Adrenal gland (tissue), 5 donors: Measurements from ENCODE around the gene RXFP4.

Experiments used
- POLR2A ChIP-seq, 2 donors: fragments of 450-650 bp; IDR thresholded peaks; one replicate each; pipeline ENCODE4 v1.6.1; 2017; ENCODE audit warnings: antibody characterized with exemption in 2 of 2, mild to moderate bottlenecking in 2 of 2, moderate library complexity in 1 of 2
- TF ChIP-seq, protein P1 (sequence below), 6 experiments: fragments of 450-650 bp in 4 of 6; fragments of 200-600 bp in 2 of 6; sonication (generic) in 1 of 6; IDR thresholded peaks; 1 replicate in 5 of 6; 2 replicates in 1 of 6; pipeline versions ENCODE4 v1.5.1 to v1.8.0; 2016 to 2021; ENCODE audit warnings: antibody characterized with exemption in 6 of 6, mild to moderate bottlenecking in 2 of 6, moderate library complexity in 1 of 6
- donor health status: DM: no; HTN: no; CAD: no.

DNA sequence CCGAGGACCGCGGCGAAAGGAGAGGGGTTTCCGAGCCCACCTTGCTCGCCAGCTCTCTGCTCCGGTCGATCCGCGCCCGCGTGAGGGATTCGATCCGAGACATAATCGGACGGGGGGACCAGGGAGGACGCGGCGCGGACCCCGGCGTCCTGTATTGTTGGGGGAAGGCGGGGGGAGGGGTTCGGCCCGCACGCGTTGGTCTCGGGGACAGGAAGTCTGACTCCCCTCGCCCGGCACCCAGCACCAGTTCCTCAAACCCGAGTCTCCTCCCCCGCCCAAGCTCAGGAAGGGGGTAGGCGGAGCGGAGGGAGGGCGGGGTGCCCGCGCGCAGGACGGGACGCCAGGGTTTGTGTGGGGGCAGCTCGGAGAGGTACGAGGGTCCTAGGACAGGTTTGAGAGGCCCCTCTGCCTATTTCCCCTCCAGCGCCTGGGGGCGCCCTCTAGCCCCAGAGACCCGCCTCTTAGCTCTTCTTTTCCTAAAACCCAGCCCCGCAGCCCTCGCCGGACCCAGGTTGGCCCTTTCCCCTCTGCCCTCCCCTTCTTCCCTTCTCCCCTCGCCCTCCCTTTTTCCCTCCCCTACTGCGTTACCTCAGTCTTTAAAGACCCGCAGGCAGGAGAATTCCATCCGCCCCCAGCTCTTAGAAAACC is 37.0 kb downstream of the RXFP4 start, which contains the start of gene ARHGEF2:
- TF ChIP-seq POLR2A (IDR thresholded peaks at IDR 0.05), result peak in 1 of 2 donors; percentile 29
- TF ChIP-seq, protein P1, sequence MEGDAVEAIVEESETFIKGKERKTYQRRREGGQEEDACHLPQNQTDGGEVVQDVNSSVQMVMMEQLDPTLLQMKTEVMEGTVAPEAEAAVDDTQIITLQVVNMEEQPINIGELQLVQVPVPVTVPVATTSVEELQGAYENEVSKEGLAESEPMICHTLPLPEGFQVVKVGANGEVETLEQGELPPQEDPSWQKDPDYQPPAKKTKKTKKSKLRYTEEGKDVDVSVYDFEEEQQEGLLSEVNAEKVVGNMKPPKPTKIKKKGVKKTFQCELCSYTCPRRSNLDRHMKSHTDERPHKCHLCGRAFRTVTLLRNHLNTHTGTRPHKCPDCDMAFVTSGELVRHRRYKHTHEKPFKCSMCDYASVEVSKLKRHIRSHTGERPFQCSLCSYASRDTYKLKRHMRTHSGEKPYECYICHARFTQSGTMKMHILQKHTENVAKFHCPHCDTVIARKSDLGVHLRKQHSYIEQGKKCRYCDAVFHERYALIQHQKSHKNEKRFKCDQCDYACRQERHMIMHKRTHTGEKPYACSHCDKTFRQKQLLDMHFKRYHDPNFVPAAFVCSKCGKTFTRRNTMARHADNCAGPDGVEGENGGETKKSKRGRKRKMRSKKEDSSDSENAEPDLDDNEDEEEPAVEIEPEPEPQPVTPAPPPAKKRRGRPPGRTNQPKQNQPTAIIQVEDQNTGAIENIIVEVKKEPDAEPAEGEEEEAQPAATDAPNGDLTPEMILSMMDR (IDR thresholded peaks at IDR 0.05), result no peak
